Measurements from ENCODE around the gene SF3A1.

The SF3A1 gene

DNA sequence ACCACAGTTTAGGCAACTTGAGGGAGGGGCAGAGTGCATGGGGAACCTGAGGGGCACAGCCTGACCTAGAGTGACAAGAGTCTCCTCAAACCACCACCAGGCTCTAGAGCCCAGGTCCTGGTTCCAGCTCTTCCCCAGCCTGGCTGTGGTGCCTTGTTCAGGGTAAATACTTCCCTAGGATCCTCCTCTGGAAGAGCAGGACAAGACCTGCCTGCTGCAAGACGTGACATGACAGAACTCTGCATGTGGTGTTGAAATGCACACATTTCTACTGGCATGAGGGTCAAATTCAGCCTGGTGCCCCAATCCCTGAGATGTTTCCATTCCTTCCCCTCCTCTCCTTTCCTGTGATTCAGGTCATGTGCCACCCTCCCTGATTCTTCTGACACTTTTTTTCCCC is 43.5 kb upstream of the SF3A1 start:
- no peak overlapping the region for H4K91ac ChIP-seq (ENCODE audit: low read depth, low read length, poor library complexity)
- H3K14ac ChIP-seq (ENCODE audit: low read length): no peak overlapping the region
- H3K9ac ChIP-seq (ENCODE audit: low read depth, low read length, poor library complexity): no peak overlapping the region
- H2AFZ ChIP-seq (ENCODE audit: low read length): no peak overlapping the region
- WGBS, 2 donors (ENCODE audit: extremely low coverage in 2 of 2, insufficient read length in 2 of 2, insufficient replicate concordance in 1 of 2): no CpG with 5 or more reads among the region's 1 CpG
- H3K4me2 ChIP-seq (ENCODE audit: insufficient read depth, low read length, poor library complexity, severe bottlenecking): no peak overlapping the region
- H3K4ac ChIP-seq (ENCODE audit: low read length): no peak overlapping the region
- no peaks in the 10 kb centered on the region for H3K36me3 ChIP-seq (replicated peaks in 1 of 2; ENCODE audit: control insufficient read depth in 2 of 2, insufficient read depth in 2 of 2, low read length in 2 of 2)
- no peak overlapping the region for H4K8ac ChIP-seq (ENCODE audit: low read depth, low read length)
- no peaks in the 10 kb centered on the region for H3K79me1 ChIP-seq (ENCODE audit: low read depth, low read length)
- DNase-seq (ENCODE audit: low spot score): no peak
- no peak overlapping the region for H2BK12ac ChIP-seq (ENCODE audit: low read length)
- peaks cover 13 to 16% of the 10 kb centered on the region in 2 donors for H3K4me1 ChIP-seq (ENCODE audit: control insufficient read depth in 2 of 2, insufficient read depth in 1 of 2, low read depth in 1 of 2, low read length in 2 of 2)
- peak overlapping the region; percentile 20 for H2AK5ac ChIP-seq (ENCODE audit: low read depth, low read length)
- H2BK120ac ChIP-seq (ENCODE audit: low read depth, low read length): no peak overlapping the region
- H3K4me3 ChIP-seq (ENCODE audit: low read length in 2 of 2): no peak overlapping the region
- H3K23ac ChIP-seq (ENCODE audit: low read depth, low read length, poor library complexity): no peak overlapping the region
- no peak overlapping the region for H3K18ac ChIP-seq (ENCODE audit: low read length)
- no peak overlapping the region for H2BK5ac ChIP-seq (ENCODE audit: low read length)
- H3K27ac ChIP-seq (replicated peaks; ENCODE audit: low read length): no peak overlapping the region
- H2BK15ac ChIP-seq (ENCODE audit: low read length): no peak overlapping the region
- H3K27me3 ChIP-seq (ENCODE audit: control insufficient read depth in 3 of 3, insufficient read depth in 3 of 3, low read depth in 1 of 3, low read length in 3 of 3): peaks cover 0 to 22% (median 10%) of the 10 kb centered on the region in 3 experiments
- no peaks in the 10 kb centered on the region for H3K9me3 ChIP-seq (replicated peaks in 1 of 2; ENCODE audit: control insufficient read depth in 2 of 2, insufficient read depth in 1 of 2, low read depth in 1 of 2, low read length in 2 of 2)

- Histone ChIP-seq H3K27ac (replicated peaks; ENCODE audit: low read length) (no peak overlapping the region), H2BK5ac (ENCODE audit: low read length) (no peak overlapping the region), H3K4me3 (ENCODE audit: low read length in 2 of 2) (no peak overlapping the region), H4K91ac (ENCODE audit: low read depth, low read length, poor library complexity) (no peak overlapping the region), H2AK5ac (ENCODE audit: low read depth, low read length) (peak overlapping the region; percentile 20), H2BK12ac (ENCODE audit: low read length) (no peak overlapping the region), H3K4ac (ENCODE audit: low read length) (no peak overlapping the region), H3K9ac (ENCODE audit: low read depth, low read length, poor library complexity) (no peak overlapping the region), H2BK120ac (ENCODE audit: low read depth, low read length) (no peak overlapping the region), H3K27me3 (ENCODE audit: control insufficient read depth in 3 of 3, insufficient read depth in 3 of 3, low read depth in 1 of 3, low read length in 3 of 3) (peaks cover 0 to 22% (median 10%) of the 10 kb centered on the region in 3 experiments), H3K18ac (ENCODE audit: low read length) (peak overlapping the region; percentile 4), H2BK15ac (ENCODE audit: low read length) (no peak overlapping the region), H3K36me3 (replicated peaks in 1 of 2; ENCODE audit: control insufficient read depth in 2 of 2, insufficient read depth in 2 of 2, low read length in 2 of 2) (no peaks in the 10 kb centered on the region), H3K23ac (ENCODE audit: low read depth, low read length, poor library complexity) (no peak overlapping the region), H3K79me1 (ENCODE audit: low read depth, low read length) (no peaks in the 10 kb centered on the region), H4K8ac (ENCODE audit: low read depth, low read length) (no peak overlapping the region), H3K9me3 (replicated peaks in 1 of 2; ENCODE audit: control insufficient read depth in 2 of 2, insufficient read depth in 1 of 2, low read depth in 1 of 2, low read length in 2 of 2) (no peaks in the 10 kb centered on the region), H3K4me2 (ENCODE audit: insufficient read depth, low read length, poor library complexity, severe bottlenecking) (no peak overlapping the region), H3K4me1 (ENCODE audit: control insufficient read depth in 2 of 2, insufficient read depth in 1 of 2, low read depth in 1 of 2, low read length in 2 of 2) (peaks cover 13 to 16% of the 10 kb centered on the region in 2 donors), H3K14ac (ENCODE audit: low read length) (no peak overlapping the region), H2AFZ (ENCODE audit: low read length) (no peak overlapping the region)
- no CpG with 5 or more reads among the region's 5 CpGs for WGBS, 2 donors (ENCODE audit: extremely low coverage in 2 of 2, insufficient read length in 2 of 2, insufficient replicate concordance in 1 of 2)
- no peak for DNase-seq (ENCODE audit: low spot score)
These were observed 43.0 kb upstream of the SF3A1 start for GRCh38 chr22:30399718-30400117.

GRCh38 chr22:30398685-30399680 is 42.3 kb upstream of the SF3A1 start:
- Histone ChIP-seq H3K23ac (ENCODE audit: low read depth, low read length, poor library complexity) (no peak overlapping the region), H2AFZ (ENCODE audit: low read length) (no peak overlapping the region), H3K36me3 (replicated peaks in 1 of 2; ENCODE audit: control insufficient read depth in 2 of 2, insufficient read depth in 2 of 2, low read length in 2 of 2) (no peaks in the 10 kb centered on the region), H3K14ac (ENCODE audit: low read length) (no peak overlapping the region), H3K9ac (ENCODE audit: low read depth, low read length, poor library complexity) (no peak overlapping the region), H2BK120ac (ENCODE audit: low read depth, low read length) (no peak overlapping the region), H2BK5ac (ENCODE audit: low read length) (no peak overlapping the region), H2BK12ac (ENCODE audit: low read length) (no peak overlapping the region), H3K4me2 (ENCODE audit: insufficient read depth, low read length, poor library complexity, severe bottlenecking) (no peak overlapping the region), H4K91ac (ENCODE audit: low read depth, low read length, poor library complexity) (peak overlapping the region; percentile 22), H3K4ac (ENCODE audit: low read length) (no peak overlapping the region), H3K79me1 (ENCODE audit: low read depth, low read length) (no peaks in the 10 kb centered on the region), H3K27me3 (ENCODE audit: control insufficient read depth in 3 of 3, insufficient read depth in 3 of 3, low read depth in 1 of 3, low read length in 3 of 3) (peaks cover 0 to 22% (median 10%) of the 10 kb centered on the region in 3 experiments), H3K18ac (ENCODE audit: low read length) (peak overlapping the region; percentile 4), H3K27ac (replicated peaks; ENCODE audit: low read length) (no peak overlapping the region), H2AK5ac (ENCODE audit: low read depth, low read length) (peak overlapping the region; percentile 56), H3K9me3 (replicated peaks in 1 of 2; ENCODE audit: control insufficient read depth in 2 of 2, insufficient read depth in 1 of 2, low read depth in 1 of 2, low read length in 2 of 2) (no peaks in the 10 kb centered on the region), H4K8ac (ENCODE audit: low read depth, low read length) (no peak overlapping the region), H2BK15ac (ENCODE audit: low read length) (no peak overlapping the region), H3K4me1 (ENCODE audit: control insufficient read depth in 2 of 2, insufficient read depth in 1 of 2, low read depth in 1 of 2, low read length in 2 of 2) (peaks cover 13 to 16% of the 10 kb centered on the region in 2 donors), H3K4me3 (ENCODE audit: low read length in 2 of 2) (peak overlapping the region in 1 of 2 donors; percentile 3)
- DNase-seq (ENCODE audit: low spot score): no peak
- no CpG with 5 or more reads among the region's 25 CpGs for WGBS, 2 donors (ENCODE audit: extremely low coverage in 2 of 2, insufficient read length in 2 of 2, insufficient replicate concordance in 1 of 2)

All from neuronal stem cell (in vitro differentiated cells).